C4-2B (cell line): ENCODE measurements around the gene USP32.

Experiments
- CTCF ChIP-seq: fragments of 450-650 bp; conservative IDR thresholded peaks from 2 replicates; pipeline ENCODE4 v1.5.1; 2017; ENCODE audit warnings: mild to moderate bottlenecking
- ZFX ChIP-seq: fragments of 450-650 bp; IDR thresholded peaks from 2 replicates; pipeline ENCODE4 v1.6.1; 2017

- TF ChIP-seq CTCF (no peak), ZFX (no peak)
Measured at GRCh38 chr17:60351012-60351695, 40.8 kb downstream of the USP32 start.
